ENCODE data around the gene ZNF655. TPM values are rescaled to one million over a fixed set of nuclear protein-coding genes. Genes with fewer than 3 reads are reported as not detected.

ZNF655 gene
- total RNA-seq, 4 donors from 2014 or later: 153 to 304 (median 226) TPM

GRCh38 chr7:99618726-99619125, 60.3 kb downstream of the ZNF655 start:
- no peak for TF ChIP-seq POLR2A (IDR thresholded peaks at IDR 0.05)
- no peak for TF ChIP-seq CTCF (IDR thresholded peaks at IDR 0.05)
- TF ChIP-seq EP300 (IDR thresholded peaks at IDR 0.05; ENCODE audit: low read depth): no peak
- TF ChIP-seq POLR2AphosphoS5 (IDR thresholded peaks at IDR 0.05): no peak
- H3K36me3 ChIP-seq: peaks cover 0 to 49% (median 25%) of the 10 kb centered on the region in 4 donors
- intact Hi-C loops (cut with DNase I; ENCODE audit: low total_unique reads): no loop called here

GRCh38 chr7:99619571-99620130, 61.2 kb downstream of the ZNF655 start:
- Histone ChIP-seq H3K36me3 (peaks cover 0 to 54% (median 29%) of the 10 kb centered on the region in 4 donors), H3K27ac (no peak overlapping the region), H3K4me1 (peaks cover 8 to 21% (median 9%) of the 10 kb centered on the region in 4 donors), H3K4me3 (no peak overlapping the region), H3K27me3 (no peaks in the 10 kb centered on the region), H3K9me3 (no peaks in the 10 kb centered on the region)
- in situ Hi-C loops (cut with MboI; ENCODE audit: low pct_ligation_motif_present in 1 of 4, low pct_unique_long_range_greater_than_20kb in 1 of 4, low sequenced_read_pairs in 3 of 4) (no loop called here), intact Hi-C loops (cut with DNase I; ENCODE audit: low total_unique reads) (no loop called here)
- no peak for DNase-seq
- TF ChIP-seq EP300 (IDR thresholded peaks at IDR 0.05; ENCODE audit: low read depth) (no peak), POLR2A (IDR thresholded peaks at IDR 0.05) (no peak), POLR2AphosphoS5 (IDR thresholded peaks at IDR 0.05) (no peak), CTCF (IDR thresholded peaks at IDR 0.05) (no peak)
- 94% methylated on average over 18 of the region's 18 CpGs; no CpG with 5 or more reads in 1 of the 2 donors for WGBS, 2 donors (ENCODE audit: low coverage in 1 of 2)

More at GRCh38 chr7:99618726-99619125, 60.3 kb downstream of the ZNF655 start:
- Histone ChIP-seq H3K9me3 (no peaks in the 10 kb centered on the region), H3K4me3 (no peak overlapping the region), H3K27me3 (no peaks in the 10 kb centered on the region), H3K4me1 (peaks cover 8 to 21% (median 9%) of the 10 kb centered on the region in 4 donors), H3K27ac (no peak overlapping the region)
- in situ Hi-C loops (cut with MboI; ENCODE audit: low pct_ligation_motif_present in 1 of 4, low pct_unique_long_range_greater_than_20kb in 1 of 4, low sequenced_read_pairs in 3 of 4): no loop called here
- WGBS, 2 donors (ENCODE audit: low coverage in 1 of 2): 88 to 100% methylated on average over 1 to 3 of the region's 3 CpGs
- DNase-seq: no peak

- Histone ChIP-seq H3K27me3 (no peaks in the 10 kb centered on the region), H3K36me3 (peaks cover 0 to 69% (median 36%) of the 10 kb centered on the region in 4 donors), H3K4me3 (no peak overlapping the region), H3K27ac (no peak overlapping the region), H3K9me3 (no peaks in the 10 kb centered on the region), H3K4me1 (peaks cover 8 to 17% (median 9%) of the 10 kb centered on the region in 4 donors)
- intact Hi-C loops (cut with DNase I; ENCODE audit: low total_unique reads) (no loop called here), in situ Hi-C loops (cut with MboI; ENCODE audit: low pct_ligation_motif_present in 1 of 4, low pct_unique_long_range_greater_than_20kb in 1 of 4, low sequenced_read_pairs in 3 of 4) (no loop called here)
- no peak for TF ChIP-seq EP300 (IDR thresholded peaks at IDR 0.05; ENCODE audit: low read depth)
- TF ChIP-seq POLR2AphosphoS5 (IDR thresholded peaks at IDR 0.05): no peak
- TF ChIP-seq CTCF (IDR thresholded peaks at IDR 0.05): no peak
- TF ChIP-seq POLR2A (IDR thresholded peaks at IDR 0.05): no peak
- 93 to 94% methylated on average over 3 to 5 of the region's 5 CpGs for WGBS, 2 donors (ENCODE audit: low coverage in 1 of 2)
- DNase-seq: no peak
Observed at GRCh38 chr7:99621271-99621670, 62.8 kb downstream of the ZNF655 start.

- WGBS, 2 donors (ENCODE audit: low coverage in 1 of 2): 80 to 95% methylated on average over 1 to 10 of the region's 10 CpGs
- intact Hi-C loops (cut with DNase I; ENCODE audit: low total_unique reads) (no loop called here), in situ Hi-C loops (cut with MboI; ENCODE audit: low pct_ligation_motif_present in 1 of 4, low pct_unique_long_range_greater_than_20kb in 1 of 4, low sequenced_read_pairs in 3 of 4) (no loop called here)
- no peak overlapping the region for H3K27ac ChIP-seq
- peaks cover 0 to 80% (median 41%) of the 10 kb centered on the region in 4 donors for H3K36me3 ChIP-seq
- no peak for TF ChIP-seq POLR2AphosphoS5 (IDR thresholded peaks at IDR 0.05)
- no peak for TF ChIP-seq CTCF (IDR thresholded peaks at IDR 0.05)
- TF ChIP-seq EP300 (IDR thresholded peaks at IDR 0.05; ENCODE audit: low read depth): no peak
- no peak for TF ChIP-seq POLR2A (IDR thresholded peaks at IDR 0.05)
- peaks cover 5 to 13% (median 6%) of the 10 kb centered on the region in 4 donors for H3K4me1 ChIP-seq
- no peaks in the 10 kb centered on the region for H3K9me3 ChIP-seq
- H3K4me3 ChIP-seq: no peak overlapping the region
- H3K27me3 ChIP-seq: no peaks in the 10 kb centered on the region
- DNase-seq: no peak
Observed at GRCh38 chr7:99622596-99622995, 64.2 kb downstream of the ZNF655 start.

Data from transverse colon (tissue), 4 donors.